GM12891 (cell line): ENCODE results near the gene CDK6.
A peak's percentile ranks its signal among the peaks of the same experiment; 100 is the strongest.

Experiments
- POLR2A ChIP-seq: IDR thresholded peaks from 2 replicates; pipeline ENCODE4 v1.6.1; 2011; ENCODE audit warnings: low read depth, low read length, control low read depth
- POLR2AphosphoS5 ChIP-seq: IDR thresholded peaks from 2 replicates; pipeline ENCODE4 v1.6.1; 2011; ENCODE audit warnings: low read depth, low read length, control low read depth
- POU2F2 ChIP-seq: IDR thresholded peaks from 2 replicates; pipeline ENCODE4 v1.6.1; 2011; ENCODE audit warnings: low read depth, mild to moderate bottlenecking, control low read depth, low read length, moderate library complexity
- SPI1 ChIP-seq: IDR thresholded peaks from 2 replicates; pipeline ENCODE4 v1.6.1; 2011; ENCODE audit warnings: low read depth, low read length, control low read depth
- TAF1 ChIP-seq: IDR thresholded peaks from 2 replicates; pipeline ENCODE4 v1.6.1; 2011; ENCODE audit warnings: low read depth, low read length, control low read depth

- TF ChIP-seq POLR2A: no peak
- no peak for TF ChIP-seq POLR2AphosphoS5
- TF ChIP-seq TAF1: no peak
- TF ChIP-seq SPI1: peak; percentile 76
- TF ChIP-seq POU2F2: no peak
These were observed 201.4 kb downstream of the CDK6 start for GRCh38 chr7:92634924-92635519.
